PFSK-1 (cell line): ENCODE results near the gene DRD3. TPM values are rescaled to one million over a fixed set of nuclear protein-coding genes. Genes with fewer than 3 reads are reported as not detected.
A peak's percentile ranks its signal among the peaks of the same experiment; 100 is the strongest.

ENCODE experiments used
- FOXP2 ChIP-seq: optimal IDR thresholded peaks from 2 replicates; pipeline ENCODE3; 2011; ENCODE audit warnings: borderline replicate concordance, control low read depth, inconsistent platforms; ENCODE audit not compliant: insufficient read depth; ENCODE audit errors: extremely low read length, extremely low read depth
- POLR2AphosphoS5 ChIP-seq: IDR thresholded peaks from 2 replicates; pipeline ENCODE4 v1.6.1; 2012; ENCODE audit warnings: low read depth, mild to moderate bottlenecking, control low read depth, low read length, moderate library complexity
- SIN3A ChIP-seq: IDR thresholded peaks from 2 replicates; pipeline ENCODE4 v1.6.1; 2012; ENCODE audit warnings: mild to moderate bottlenecking, low read length, moderate library complexity, borderline replicate concordance; ENCODE audit not compliant: insufficient read depth
- TAF1 ChIP-seq: IDR thresholded peaks from 2 replicates; pipeline ENCODE4 v1.6.1; 2012; ENCODE audit warnings: low read length, control low read depth, borderline replicate concordance; ENCODE audit not compliant: insufficient read depth
- polyA plus RNA-seq: library from polyadenylated mRNA; unstranded; fragments of >200 nt; gene quantifications from one replicate; pipeline ENCODE4 v1.2.1, GENCODE V29; 2012; ENCODE audit warnings: low read depth, missing spikeins; ENCODE audit not compliant: insufficient read length
- TF ChIP-seq, protein P1 (sequence below), 2 experiments: IDR thresholded peaks; 2 replicates each; pipeline versions ENCODE4 v1.6.1 to v1.8.0; 2011 to 2012; ENCODE audit warnings: low read depth in 2 of 2, low read length in 2 of 2, control low read depth in 1 of 2, inconsistent platforms in 1 of 2, mild to moderate bottlenecking in 1 of 2, moderate library complexity in 1 of 2; ENCODE audit not compliant: insufficient read depth in 1 of 2

DRD3 gene
- polyA plus RNA-seq: not detected

- TF ChIP-seq SIN3A (peak; percentile 23; the same call in 1 of the 2 replicates), POLR2AphosphoS5 (no peak)
- TF ChIP-seq, protein P1, sequence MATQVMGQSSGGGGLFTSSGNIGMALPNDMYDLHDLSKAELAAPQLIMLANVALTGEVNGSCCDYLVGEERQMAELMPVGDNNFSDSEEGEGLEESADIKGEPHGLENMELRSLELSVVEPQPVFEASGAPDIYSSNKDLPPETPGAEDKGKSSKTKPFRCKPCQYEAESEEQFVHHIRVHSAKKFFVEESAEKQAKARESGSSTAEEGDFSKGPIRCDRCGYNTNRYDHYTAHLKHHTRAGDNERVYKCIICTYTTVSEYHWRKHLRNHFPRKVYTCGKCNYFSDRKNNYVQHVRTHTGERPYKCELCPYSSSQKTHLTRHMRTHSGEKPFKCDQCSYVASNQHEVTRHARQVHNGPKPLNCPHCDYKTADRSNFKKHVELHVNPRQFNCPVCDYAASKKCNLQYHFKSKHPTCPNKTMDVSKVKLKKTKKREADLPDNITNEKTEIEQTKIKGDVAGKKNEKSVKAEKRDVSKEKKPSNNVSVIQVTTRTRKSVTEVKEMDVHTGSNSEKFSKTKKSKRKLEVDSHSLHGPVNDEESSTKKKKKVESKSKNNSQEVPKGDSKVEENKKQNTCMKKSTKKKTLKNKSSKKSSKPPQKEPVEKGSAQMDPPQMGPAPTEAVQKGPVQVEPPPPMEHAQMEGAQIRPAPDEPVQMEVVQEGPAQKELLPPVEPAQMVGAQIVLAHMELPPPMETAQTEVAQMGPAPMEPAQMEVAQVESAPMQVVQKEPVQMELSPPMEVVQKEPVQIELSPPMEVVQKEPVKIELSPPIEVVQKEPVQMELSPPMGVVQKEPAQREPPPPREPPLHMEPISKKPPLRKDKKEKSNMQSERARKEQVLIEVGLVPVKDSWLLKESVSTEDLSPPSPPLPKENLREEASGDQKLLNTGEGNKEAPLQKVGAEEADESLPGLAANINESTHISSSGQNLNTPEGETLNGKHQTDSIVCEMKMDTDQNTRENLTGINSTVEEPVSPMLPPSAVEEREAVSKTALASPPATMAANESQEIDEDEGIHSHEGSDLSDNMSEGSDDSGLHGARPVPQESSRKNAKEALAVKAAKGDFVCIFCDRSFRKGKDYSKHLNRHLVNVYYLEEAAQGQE (IDR thresholded peaks at IDR 0.05; ENCODE audit: insufficient read depth in 1 of 2, low read depth in 2 of 2, low read length in 2 of 2): peak; percentile 92 to 99
These were observed at the start of gene DRD3 for GRCh38 chr3:114178770-114179368. DRD3 (minus strand) TSS chr3:114179052; CDS start chr3:114171992, 7,060 bp downstream.

GRCh38 chr3:114227076-114227475, 48.2 kb upstream of the DRD3 start:
- TF ChIP-seq, protein P1 (IDR thresholded peaks at IDR 0.05; ENCODE audit: insufficient read depth in 1 of 2, low read depth in 2 of 2, low read length in 2 of 2): no peak
- no peak for TF ChIP-seq SIN3A
- TF ChIP-seq FOXP2: no peak
- TF ChIP-seq TAF1: no peak
- no peak for TF ChIP-seq POLR2AphosphoS5

DNA sequence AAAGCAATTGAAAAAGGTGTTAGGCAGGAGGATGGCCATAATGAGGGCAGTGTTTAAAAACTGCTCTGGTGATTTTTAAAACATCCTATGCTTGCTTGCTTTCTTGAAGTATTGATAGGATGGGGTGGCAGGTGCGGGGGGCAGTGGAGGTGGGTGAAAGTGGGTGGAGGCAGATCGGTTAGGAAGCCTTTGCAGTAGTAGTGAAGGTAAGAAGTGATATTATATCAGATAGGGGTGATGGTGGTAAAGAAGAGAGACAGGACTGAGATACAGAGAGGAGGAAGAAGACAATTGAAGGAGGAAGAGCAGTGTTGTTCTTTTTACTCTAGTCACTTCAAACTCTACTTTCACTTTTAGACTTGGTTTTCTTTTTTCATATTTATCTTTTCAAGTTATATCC, 47.5 kb upstream of the DRD3 start:
- no peak for TF ChIP-seq POLR2AphosphoS5
- TF ChIP-seq, protein P1 (IDR thresholded peaks at IDR 0.05; ENCODE audit: insufficient read depth in 1 of 2, low read depth in 2 of 2, low read length in 2 of 2): no peak
- TF ChIP-seq FOXP2: no peak
- TF ChIP-seq SIN3A: no peak
- no peak for TF ChIP-seq TAF1

- TF ChIP-seq TAF1 (no peak), SIN3A (no peak), FOXP2 (no peak), POLR2AphosphoS5 (no peak)
- TF ChIP-seq, protein P1 (IDR thresholded peaks at IDR 0.05; ENCODE audit: insufficient read depth in 1 of 2, low read depth in 2 of 2, low read length in 2 of 2): no peak
These were observed 44.3 kb upstream of the DRD3 start for GRCh38 chr3:114223143-114223542.

- TF ChIP-seq SIN3A (no peak), FOXP2 (no peak), TAF1 (no peak)
These were observed 43.0 kb upstream of the DRD3 start for GRCh38 chr3:114221881-114222264.
